Measurements from ENCODE around the gene NARF. TPM values are rescaled to one million over a fixed set of nuclear protein-coding genes. Genes with fewer than 3 reads are reported as not detected.
A peak's percentile ranks its signal among the peaks of the same experiment; 100 is the strongest.

Gene NARF
- 20.6 TPM in 2 replicates for total RNA-seq (2022)
- percentile 47 among the genes with signal in this experiment for Bru-seq, nascent RNA
- percentile 58 among the genes with signal in this experiment for BruChase-seq, experiment 1, labeled RNA remaining after a 6-hour chase
- BruChase-seq, experiment 2, labeled RNA remaining after a 2-hour chase: percentile 50 among the genes with signal in this experiment
- long read RNA-seq, transcript NARF-201 (11 exons, 3,949 nt): major isoform, 16 of 33 reads
- long read RNA-seq, partial matches to known transcripts: 4 of 33 reads
- long read RNA-seq, other reads (novel, unspliced or antisense): 9 of 33 reads

- Mint-ChIP-seq H3K27ac (ENCODE audit: low read depth, unreplicated experiment) (peak within 1 kb of the TSS; percentile 90), H3K27me3 (ENCODE audit: insufficient read depth, unreplicated experiment) (no peaks in the 10 kb centered on the region), H3K4me3 (ENCODE audit: unreplicated experiment) (peak within 1 kb of the TSS; percentile 83), H3K36me3 (ENCODE audit: insufficient read depth, unreplicated experiment) (peaks cover 26% of the 10 kb centered on the region), H3K4me1 (ENCODE audit: insufficient read depth, unreplicated experiment) (peaks cover 12% of the 10 kb centered on the region), H3K9me3 (ENCODE audit: unreplicated experiment) (no peaks in the 10 kb centered on the region)
- no peak for TF ChIP-seq CTCF (IDR thresholded peaks at IDR 0.05; ENCODE audit: unreplicated experiment)
- POLR2A ChIA-PET: interaction anchor here (0.8 to 2.1 kb wide), 16 partner anchors 9 to 258 kb away, joined by 3 to 27 read pairs (median 4); partner anchors contain the start of genes FOXK2 and OGFOD3
- intact Hi-C loops (cut with micrococcal nuclease): no loop called here
- CTCF ChIA-PET: no interaction called here
- DNase-seq (ENCODE audit: unreplicated experiment): peak; percentile 99
- no TSS peak for BruUV-seq (replicated peaks)
Observed at GRCh38 chr17:82458179-82458884, at the start of gene NARF. Gene NARF, plus strand, starts transcription at chr17:82458741. Its CDS starts 63 bp downstream, at chr17:82458804.

- no peak for DNase-seq (ENCODE audit: unreplicated experiment)
- H3K4me1 Mint-ChIP-seq (ENCODE audit: insufficient read depth, unreplicated experiment): no peaks in the 10 kb centered on the region
- no peak overlapping the region for H3K27ac Mint-ChIP-seq (ENCODE audit: low read depth, unreplicated experiment)
- peaks cover 28% of the 10 kb centered on the region for H3K36me3 Mint-ChIP-seq (ENCODE audit: insufficient read depth, unreplicated experiment)
- ChIA-PET POLR2A (no interaction called here), CTCF (no interaction called here)
- TF ChIP-seq CTCF (IDR thresholded peaks at IDR 0.05; ENCODE audit: unreplicated experiment): no peak
- no peaks in the 10 kb centered on the region for H3K9me3 Mint-ChIP-seq (ENCODE audit: unreplicated experiment)
- no TSS peak for BruUV-seq (replicated peaks)
- no peak overlapping the region for H3K4me3 Mint-ChIP-seq (ENCODE audit: unreplicated experiment)
- intact Hi-C loops (cut with micrococcal nuclease): no loop called here
- no peaks in the 10 kb centered on the region for H3K27me3 Mint-ChIP-seq (ENCODE audit: insufficient read depth, unreplicated experiment)
Observed at GRCh38 chr17:82408938-82409318, 49.6 kb upstream of the NARF start.

- no peaks in the 10 kb centered on the region for H3K4me1 Mint-ChIP-seq (ENCODE audit: insufficient read depth, unreplicated experiment)
- no peak overlapping the region for H3K4me3 Mint-ChIP-seq (ENCODE audit: unreplicated experiment)
- peaks cover 24% of the 10 kb centered on the region for H3K36me3 Mint-ChIP-seq (ENCODE audit: insufficient read depth, unreplicated experiment)
- ChIA-PET POLR2A (interaction anchor here (0.6 kb wide), 1 partner anchor 320 kb away, joined by 3 read pairs; no protein-coding TSS in a partner anchor), CTCF (interaction anchor here (0.6 to 1.3 kb wide), 7 partner anchors 42 to 154 kb away, joined by 3 to 4 read pairs (median 3); no protein-coding TSS in a partner anchor)
- no peak overlapping the region for H3K27ac Mint-ChIP-seq (ENCODE audit: low read depth, unreplicated experiment)
- DNase-seq (ENCODE audit: unreplicated experiment): no peak
- no peaks in the 10 kb centered on the region for H3K27me3 Mint-ChIP-seq (ENCODE audit: insufficient read depth, unreplicated experiment)
- TF ChIP-seq CTCF (IDR thresholded peaks at IDR 0.05; ENCODE audit: unreplicated experiment): no peak
- intact Hi-C loops (cut with micrococcal nuclease): loop anchor here (10.0 kb wide), 2 partner anchors 115 to 145 kb away; no protein-coding TSS in a partner anchor
- BruUV-seq (replicated peaks): no TSS peak
- H3K9me3 Mint-ChIP-seq (ENCODE audit: unreplicated experiment): no peaks in the 10 kb centered on the region
Observed at GRCh38 chr17:82410014-82410716, 48.4 kb upstream of the NARF start.

Measured in MCF 10A (cell line).